Panc1 (cell line): ENCODE measurements around the gene NBL1.

Experiments
- CTCF ChIP-seq: fragments of 450-650 bp; IDR thresholded peaks from 2 replicates; pipeline ENCODE4 v1.5.1; 2017; ENCODE audit warnings: mild to moderate bottlenecking
- POLR2AphosphoS5 ChIP-seq: IDR thresholded peaks from 2 replicates; pipeline ENCODE4 v1.6.1; 2012; ENCODE audit warnings: mild to moderate bottlenecking, low read depth, low read length, moderate library complexity
- REST ChIP-seq, 2 experiments: IDR thresholded peaks; 2 replicates each; pipeline ENCODE4 v1.6.1; 2011 to 2012; ENCODE audit warnings: low read depth in 2 of 2, control low read depth in 1 of 2, low read length in 1 of 2, mild to moderate bottlenecking in 1 of 2, moderate library complexity in 1 of 2; ENCODE audit not compliant: insufficient read depth in 1 of 2

- TF ChIP-seq CTCF (no peak), REST (IDR thresholded peaks at IDR 0.05; ENCODE audit: insufficient read depth in 1 of 2, low read depth in 2 of 2, low read length in 1 of 2) (no peak), POLR2AphosphoS5 (no peak)
These were observed 11.9 kb upstream of the NBL1 start for GRCh38 chr1:19632211-19632610.
